ENCODE results near the gene ELAVL4. TPM values are rescaled to one million over a fixed set of nuclear protein-coding genes. Genes with fewer than 3 reads are reported as not detected.
"Not testable (repeated sequence)": the region's sequence is repeated elsewhere in the genome, so short reads cannot be mapped to it uniquely, and the experiment has no call there.

ELAVL4 gene
- polyA plus RNA-seq, 1 donor from 2014 or later = 105 TPM

DNA sequence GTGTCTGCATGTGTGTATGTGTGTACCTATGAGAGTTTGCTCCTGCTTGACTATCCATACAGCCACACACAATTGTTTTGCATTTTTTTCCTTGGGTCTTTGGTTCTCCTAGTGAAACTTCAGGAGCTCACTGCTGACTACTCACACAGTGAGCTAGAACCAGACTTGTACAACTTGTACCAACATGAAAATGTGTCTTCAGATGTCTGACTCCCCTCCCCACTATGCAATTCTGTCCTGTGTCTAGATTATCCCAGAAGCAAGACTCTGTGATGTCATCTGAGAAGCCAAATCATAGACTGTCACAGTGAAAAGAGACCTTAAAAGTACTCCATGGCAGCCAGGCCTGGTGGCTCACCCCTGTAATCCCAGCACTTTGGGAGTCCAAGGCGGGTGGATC, 49.7 kb downstream of the ELAVL4 start:
- Histone ChIP-seq H4K20me1 (ENCODE audit: insufficient read depth) (no peaks in the 10 kb centered on the region), H3K9me2 (ENCODE audit: insufficient read depth, low read length) (no peaks in the 10 kb centered on the region), H3K4me2 (ENCODE audit: low read length) (no peak overlapping the region), H3F3A (ENCODE audit: insufficient read depth, low read length, poor library complexity, severe bottlenecking) (no peaks in the 10 kb centered on the region), H3K36me3 (ENCODE audit: insufficient read depth, low read length) (no peaks in the 10 kb centered on the region), H3K27me3 (ENCODE audit: insufficient read depth, low read depth, low read length) (no peaks in the 10 kb centered on the region), H3K9ac (ENCODE audit: low read length) (no peak overlapping the region), H3K4me3 (ENCODE audit: low read length) (no peak overlapping the region), H2AFZ (ENCODE audit: low read depth, low read length) (no peak overlapping the region), H3K27ac (ENCODE audit: low read length) (no peak overlapping the region), H3K79me2 (replicated peaks; ENCODE audit: insufficient read depth, low read length) (no peaks in the 10 kb centered on the region), H3K9me3 (ENCODE audit: low read length) (no peaks in the 10 kb centered on the region)
- TF ChIP-seq SMC3 (conservative IDR thresholded peaks at IDR 0.05; ENCODE audit: poor library complexity) = no peak
- TF ChIP-seq, protein P1, sequence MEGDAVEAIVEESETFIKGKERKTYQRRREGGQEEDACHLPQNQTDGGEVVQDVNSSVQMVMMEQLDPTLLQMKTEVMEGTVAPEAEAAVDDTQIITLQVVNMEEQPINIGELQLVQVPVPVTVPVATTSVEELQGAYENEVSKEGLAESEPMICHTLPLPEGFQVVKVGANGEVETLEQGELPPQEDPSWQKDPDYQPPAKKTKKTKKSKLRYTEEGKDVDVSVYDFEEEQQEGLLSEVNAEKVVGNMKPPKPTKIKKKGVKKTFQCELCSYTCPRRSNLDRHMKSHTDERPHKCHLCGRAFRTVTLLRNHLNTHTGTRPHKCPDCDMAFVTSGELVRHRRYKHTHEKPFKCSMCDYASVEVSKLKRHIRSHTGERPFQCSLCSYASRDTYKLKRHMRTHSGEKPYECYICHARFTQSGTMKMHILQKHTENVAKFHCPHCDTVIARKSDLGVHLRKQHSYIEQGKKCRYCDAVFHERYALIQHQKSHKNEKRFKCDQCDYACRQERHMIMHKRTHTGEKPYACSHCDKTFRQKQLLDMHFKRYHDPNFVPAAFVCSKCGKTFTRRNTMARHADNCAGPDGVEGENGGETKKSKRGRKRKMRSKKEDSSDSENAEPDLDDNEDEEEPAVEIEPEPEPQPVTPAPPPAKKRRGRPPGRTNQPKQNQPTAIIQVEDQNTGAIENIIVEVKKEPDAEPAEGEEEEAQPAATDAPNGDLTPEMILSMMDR (IDR thresholded peaks at IDR 0.05; ENCODE audit: poor library complexity, severe bottlenecking) = no peak
- no peak for TF ChIP-seq EP300 (conservative IDR thresholded peaks at IDR 0.05; ENCODE audit: poor library complexity, severe bottlenecking)
- no peak for TF ChIP-seq TAF1 (IDR thresholded peaks at IDR 0.05; ENCODE audit: low read depth)
- TF ChIP-seq RAD21 (conservative IDR thresholded peaks at IDR 0.05) = no peak
- no peak for TF ChIP-seq EZH2 (IDR thresholded peaks at IDR 0.05; ENCODE audit: borderline replicate concordance, insufficient read depth, low read length, poor library complexity, severe bottlenecking)
- TF ChIP-seq POLR2AphosphoS5 (IDR thresholded peaks at IDR 0.05) = no peak
- TF ChIP-seq MXI1 (conservative IDR thresholded peaks at IDR 0.05; ENCODE audit: poor library complexity, severe bottlenecking) = no peak
- TF ChIP-seq REST (IDR thresholded peaks at IDR 0.05; ENCODE audit: borderline replicate concordance) = no peak

DNA sequence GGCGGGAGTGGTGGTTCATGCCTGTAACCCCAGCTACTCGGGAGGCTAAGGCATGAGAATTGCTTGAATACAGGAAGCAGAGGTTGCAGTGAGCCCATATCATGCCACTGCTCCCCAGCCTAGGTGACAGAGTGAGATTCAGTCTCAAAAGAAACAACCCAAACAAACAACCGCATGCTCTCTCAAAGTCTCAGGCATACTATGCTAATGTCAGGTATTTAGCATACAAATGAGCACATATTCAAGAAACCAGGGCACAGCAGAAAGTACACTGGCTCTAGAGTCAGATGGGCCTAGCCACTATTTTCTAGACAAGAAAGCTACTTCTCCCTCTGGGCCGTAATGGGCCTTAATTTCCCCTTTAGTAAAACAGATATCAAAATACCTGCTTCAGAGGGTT, 55.0 kb downstream of the ELAVL4 start:
- TF ChIP-seq RAD21 (conservative IDR thresholded peaks at IDR 0.05) = no peak
- TF ChIP-seq MXI1 (conservative IDR thresholded peaks at IDR 0.05; ENCODE audit: poor library complexity, severe bottlenecking) = no peak
- no peak for TF ChIP-seq TAF1 (IDR thresholded peaks at IDR 0.05; ENCODE audit: low read depth)
- no peak for TF ChIP-seq EZH2 (IDR thresholded peaks at IDR 0.05; ENCODE audit: borderline replicate concordance, insufficient read depth, low read length, poor library complexity, severe bottlenecking)
- TF ChIP-seq EP300 (conservative IDR thresholded peaks at IDR 0.05; ENCODE audit: poor library complexity, severe bottlenecking) = no peak
- TF ChIP-seq REST (IDR thresholded peaks at IDR 0.05; ENCODE audit: borderline replicate concordance) = no peak
- TF ChIP-seq, protein P1 (IDR thresholded peaks at IDR 0.05; ENCODE audit: poor library complexity, severe bottlenecking) = no peak
- no peak for TF ChIP-seq SMC3 (conservative IDR thresholded peaks at IDR 0.05; ENCODE audit: poor library complexity)
- no peak for TF ChIP-seq POLR2AphosphoS5 (IDR thresholded peaks at IDR 0.05)
- Histone ChIP-seq H3K4me2 (ENCODE audit: low read length) (no peak overlapping the region), H3K9me2 (ENCODE audit: insufficient read depth, low read length) (no peaks in the 10 kb centered on the region), H3K9me3 (ENCODE audit: low read length) (no peaks in the 10 kb centered on the region), H4K20me1 (ENCODE audit: insufficient read depth) (no peaks in the 10 kb centered on the region), H3K27ac (ENCODE audit: low read length) (no peak overlapping the region), H2AFZ (ENCODE audit: low read depth, low read length) (no peak overlapping the region), H3K27me3 (ENCODE audit: insufficient read depth, low read depth, low read length) (no peaks in the 10 kb centered on the region), H3F3A (ENCODE audit: insufficient read depth, low read length, poor library complexity, severe bottlenecking) (no peaks in the 10 kb centered on the region), H3K36me3 (ENCODE audit: insufficient read depth, low read length) (no peaks in the 10 kb centered on the region), H3K9ac (ENCODE audit: low read length) (no peak overlapping the region), H3K4me3 (ENCODE audit: low read length) (no peak overlapping the region), H3K79me2 (replicated peaks; ENCODE audit: insufficient read depth, low read length) (no peaks in the 10 kb centered on the region)

DNA sequence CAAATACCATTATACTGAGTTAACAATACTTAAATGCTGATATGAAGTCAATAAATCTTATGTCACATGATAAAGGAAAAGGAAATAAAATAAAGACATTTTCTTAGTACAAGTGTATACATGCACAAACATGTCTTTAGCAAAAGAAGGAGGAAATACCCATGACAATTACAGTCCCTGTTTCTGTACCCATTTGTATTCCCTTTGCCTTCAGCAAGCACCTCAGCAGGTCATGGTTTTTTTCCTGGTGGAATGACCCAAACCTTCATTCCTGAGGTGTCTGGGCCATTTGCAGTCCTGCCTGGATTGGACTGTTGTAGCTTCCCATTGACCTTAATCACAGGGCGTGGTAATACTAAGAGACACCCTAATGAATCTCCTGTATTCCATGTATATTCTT, 57.6 kb downstream of the ELAVL4 start:
- H3K27ac ChIP-seq (ENCODE audit: low read length); H3F3A ChIP-seq (ENCODE audit: insufficient read depth, low read length, poor library complexity, severe bottlenecking); H4K20me1 ChIP-seq (ENCODE audit: insufficient read depth); H3K9me2 ChIP-seq (ENCODE audit: insufficient read depth, low read length); H3K9me3 ChIP-seq (ENCODE audit: low read length); H3K4me2 ChIP-seq (ENCODE audit: low read length); H3K9ac ChIP-seq (ENCODE audit: low read length); H2AFZ ChIP-seq (ENCODE audit: low read depth, low read length); H3K36me3 ChIP-seq (ENCODE audit: insufficient read depth, low read length); H3K79me2 ChIP-seq (replicated peaks; ENCODE audit: insufficient read depth, low read length); H3K27me3 ChIP-seq (ENCODE audit: insufficient read depth, low read depth, low read length); H3K4me3 ChIP-seq (ENCODE audit: low read length): not testable (repeated sequence)
